ENCODE results near the gene GSC2. TPM values are rescaled to one million over a fixed set of nuclear protein-coding genes. Genes with fewer than 3 reads are reported as not detected.

Gene GSC2
- total RNA-seq, 1 donor from 2014 or later: not detected

- Mint-ChIP-seq H3K4me3 (ENCODE audit: unreplicated experiment) (peak within 1 kb of the TSS; percentile 81), H3K9me3 (ENCODE audit: unreplicated experiment) (no peaks in the 10 kb centered on the region), H3K36me3 (ENCODE audit: low read depth, unreplicated experiment) (peaks cover 9% of the 10 kb centered on the region), H3K4me1 (ENCODE audit: low read depth, unreplicated experiment) (peaks cover 17% of the 10 kb centered on the region), H3K27me3 (ENCODE audit: low read depth, unreplicated experiment) (no peaks in the 10 kb centered on the region), H3K27ac (ENCODE audit: unreplicated experiment) (peak within 1 kb of the TSS; percentile 53)
- TF ChIP-seq EZH2 (IDR thresholded peaks at IDR 0.05; ENCODE audit: insufficient read depth, low read length): no peak
- TF ChIP-seq, protein P1, sequence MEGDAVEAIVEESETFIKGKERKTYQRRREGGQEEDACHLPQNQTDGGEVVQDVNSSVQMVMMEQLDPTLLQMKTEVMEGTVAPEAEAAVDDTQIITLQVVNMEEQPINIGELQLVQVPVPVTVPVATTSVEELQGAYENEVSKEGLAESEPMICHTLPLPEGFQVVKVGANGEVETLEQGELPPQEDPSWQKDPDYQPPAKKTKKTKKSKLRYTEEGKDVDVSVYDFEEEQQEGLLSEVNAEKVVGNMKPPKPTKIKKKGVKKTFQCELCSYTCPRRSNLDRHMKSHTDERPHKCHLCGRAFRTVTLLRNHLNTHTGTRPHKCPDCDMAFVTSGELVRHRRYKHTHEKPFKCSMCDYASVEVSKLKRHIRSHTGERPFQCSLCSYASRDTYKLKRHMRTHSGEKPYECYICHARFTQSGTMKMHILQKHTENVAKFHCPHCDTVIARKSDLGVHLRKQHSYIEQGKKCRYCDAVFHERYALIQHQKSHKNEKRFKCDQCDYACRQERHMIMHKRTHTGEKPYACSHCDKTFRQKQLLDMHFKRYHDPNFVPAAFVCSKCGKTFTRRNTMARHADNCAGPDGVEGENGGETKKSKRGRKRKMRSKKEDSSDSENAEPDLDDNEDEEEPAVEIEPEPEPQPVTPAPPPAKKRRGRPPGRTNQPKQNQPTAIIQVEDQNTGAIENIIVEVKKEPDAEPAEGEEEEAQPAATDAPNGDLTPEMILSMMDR (IDR thresholded peaks at IDR 0.05; ENCODE audit: insufficient read depth, low read depth, low read length): no peak
- Histone ChIP-seq H3K9me3 (ENCODE audit: insufficient read depth, low read depth, low read length) (no peaks in the 10 kb centered on the region), H3K36me3 (ENCODE audit: insufficient read depth, low read length) (no peaks in the 10 kb centered on the region), H3K4me2 (ENCODE audit: low read length) (peak within 1 kb of the TSS; percentile 85), H3K27ac (ENCODE audit: low read depth, low read length) (peak within 1 kb of the TSS; percentile 66), H3K4me3 (ENCODE audit: insufficient read depth, low read depth, low read length) (peak within 1 kb of the TSS; percentile 71), H4K20me1 (ENCODE audit: insufficient read depth, low read length) (peaks cover 37% of the 10 kb centered on the region), H3K9ac (ENCODE audit: low read length) (peak within 1 kb of the TSS; percentile 82), H3K4me1 (ENCODE audit: insufficient read depth, low read length) (peaks cover 29% of the 10 kb centered on the region), H2AFZ (ENCODE audit: low read depth, low read length) (peak within 1 kb of the TSS; percentile 76), H3K27me3 (ENCODE audit: insufficient read depth, low read length) (no peaks in the 10 kb centered on the region), H3K79me2 (ENCODE audit: insufficient read depth, low read length) (peaks cover 43% of the 10 kb centered on the region)
- DNase-seq (ENCODE audit: low read depth): peak; percentile 57
- no peak for FAIRE-seq
These were observed 28.8 kb upstream of the GSC2 start, which contains the start of gene SLC25A1 for GRCh38 chr22:19178657-19179496. Gene SLC25A1, minus strand, starts transcription at chr22:19178736. Its CDS starts 63 bp downstream, at chr22:19178673.

GRCh38 chr22:19178065-19178656, 28.1 kb upstream of the GSC2 start:
- no peaks in the 10 kb centered on the region for H3K36me3 ChIP-seq (ENCODE audit: insufficient read depth, low read length)
- DNase-seq (ENCODE audit: low read depth): no peak
- Mint-ChIP-seq H3K36me3 (ENCODE audit: low read depth, unreplicated experiment) (peaks cover 9% of the 10 kb centered on the region), H3K4me1 (ENCODE audit: low read depth, unreplicated experiment) (peaks cover 20% of the 10 kb centered on the region), H3K27ac (ENCODE audit: unreplicated experiment) (no peak overlapping the region), H3K9me3 (ENCODE audit: unreplicated experiment) (no peaks in the 10 kb centered on the region), H3K27me3 (ENCODE audit: low read depth, unreplicated experiment) (no peaks in the 10 kb centered on the region), H3K4me3 (ENCODE audit: unreplicated experiment) (peak overlapping the region; percentile 64)
- H3K4me3 ChIP-seq (ENCODE audit: insufficient read depth, low read depth, low read length): peak overlapping the region; percentile 71
- H2AFZ ChIP-seq (ENCODE audit: low read depth, low read length): peak overlapping the region; percentile 73
- peak overlapping the region; percentile 66 for H3K27ac ChIP-seq (ENCODE audit: low read depth, low read length)
- H3K27me3 ChIP-seq (ENCODE audit: insufficient read depth, low read length): no peaks in the 10 kb centered on the region
- H3K4me1 ChIP-seq (ENCODE audit: insufficient read depth, low read length): peaks cover 32% of the 10 kb centered on the region
- H3K4me2 ChIP-seq (ENCODE audit: low read length): peak overlapping the region; percentile 85
- TF ChIP-seq EZH2 (IDR thresholded peaks at IDR 0.05; ENCODE audit: insufficient read depth, low read length): no peak
- TF ChIP-seq, protein P1 (IDR thresholded peaks at IDR 0.05; ENCODE audit: insufficient read depth, low read depth, low read length): no peak
- peaks cover 43% of the 10 kb centered on the region for H4K20me1 ChIP-seq (ENCODE audit: insufficient read depth, low read length)
- H3K79me2 ChIP-seq (ENCODE audit: insufficient read depth, low read length): peaks cover 50% of the 10 kb centered on the region
- FAIRE-seq: no peak
- H3K9me3 ChIP-seq (ENCODE audit: insufficient read depth, low read depth, low read length): no peaks in the 10 kb centered on the region
- H3K9ac ChIP-seq (ENCODE audit: low read length): peak overlapping the region; percentile 82
